Measurements from ENCODE around the gene CDH22. TPM values are rescaled to one million over a fixed set of nuclear protein-coding genes. Genes with fewer than 3 reads are reported as not detected.

The CDH22 gene
- total RNA-seq, 2 experiments from 2014 or later: not detected

DNA sequence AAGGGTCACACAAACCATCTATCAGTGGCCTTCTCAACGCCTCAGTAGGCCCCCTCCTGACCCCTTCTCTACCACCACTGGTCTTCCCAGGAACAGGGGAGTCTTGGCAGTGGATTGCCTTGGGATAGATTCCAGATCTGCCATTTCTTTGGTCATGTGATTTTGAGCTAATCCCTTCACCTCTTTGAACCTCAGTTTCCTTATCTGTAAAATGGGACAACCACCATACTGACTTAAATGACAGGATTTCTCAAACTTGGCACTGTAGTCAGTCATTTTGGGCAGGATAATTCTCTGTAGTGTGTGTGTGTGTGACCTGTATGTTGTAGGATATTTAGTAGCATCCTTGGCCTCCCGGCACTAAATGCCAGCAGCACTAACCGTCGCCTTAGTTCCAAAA lies 89.1 kb downstream of the CDH22 start:
- DNase-seq (no peak), ATAC-seq (ENCODE audit: low read depth) (no peak)
- Mint-ChIP-seq H3K9me3 (no peaks in the 10 kb centered on the region), H3K4me3 (no peak overlapping the region), H3K36me3 (no peaks in the 10 kb centered on the region), H3K27me3 (peaks cover 3% of the 10 kb centered on the region), H3K27ac (no peak overlapping the region), H3K4me1 (no peaks in the 10 kb centered on the region)
- POLR2A ChIA-PET: no interaction called here

DNA sequence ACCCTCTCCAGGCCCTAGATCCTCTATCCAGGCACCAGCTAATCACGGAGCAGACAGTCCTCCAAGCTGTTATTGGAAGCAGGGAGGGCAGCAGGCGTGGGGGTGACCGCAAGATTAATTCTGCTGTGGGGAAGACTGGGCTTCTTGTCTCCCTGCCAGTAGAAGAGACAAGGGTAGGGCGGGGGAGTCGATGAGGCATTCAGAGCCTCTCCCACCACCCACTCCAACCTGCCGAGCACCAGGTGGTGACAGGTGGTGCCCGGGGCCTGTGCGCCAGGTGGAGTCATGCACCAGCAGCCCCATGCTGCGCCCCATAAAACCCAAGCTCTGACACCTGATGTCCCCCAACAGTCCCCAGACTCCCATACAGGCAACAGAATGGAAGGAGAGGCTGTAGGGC lies 89.6 kb downstream of the CDH22 start:
- peaks cover 6% of the 10 kb centered on the region for H3K27me3 Mint-ChIP-seq
- no peak for DNase-seq
- POLR2A ChIA-PET: no interaction called here

DNA sequence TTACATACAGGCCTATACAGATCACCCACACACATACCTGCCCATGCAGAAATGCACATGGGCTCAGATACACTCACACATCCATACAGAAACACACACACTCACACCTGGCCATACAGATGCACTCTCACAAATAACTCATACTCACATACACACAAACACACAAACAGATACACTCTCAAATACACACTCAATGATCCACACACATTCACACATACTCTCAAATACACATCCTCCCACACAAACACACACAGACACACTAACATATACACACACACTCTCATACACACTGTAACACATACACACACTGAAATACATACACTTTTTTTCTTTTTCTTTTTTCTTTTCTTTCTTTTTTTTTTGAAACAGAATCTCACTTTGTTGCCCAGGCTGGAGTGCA lies 90.7 kb downstream of the CDH22 start:
- H3K4me3 Mint-ChIP-seq: no peak overlapping the region

More for the DNA sequence above, 89.6 kb downstream of the CDH22 start:
- no peaks in the 10 kb centered on the region for H3K9me3 Mint-ChIP-seq
- H3K4me3 Mint-ChIP-seq: no peak overlapping the region
- no peaks in the 10 kb centered on the region for H3K4me1 Mint-ChIP-seq
- no peak for ATAC-seq (ENCODE audit: low read depth)
- H3K36me3 Mint-ChIP-seq: no peaks in the 10 kb centered on the region
- H3K27ac Mint-ChIP-seq: no peak overlapping the region

DNA sequence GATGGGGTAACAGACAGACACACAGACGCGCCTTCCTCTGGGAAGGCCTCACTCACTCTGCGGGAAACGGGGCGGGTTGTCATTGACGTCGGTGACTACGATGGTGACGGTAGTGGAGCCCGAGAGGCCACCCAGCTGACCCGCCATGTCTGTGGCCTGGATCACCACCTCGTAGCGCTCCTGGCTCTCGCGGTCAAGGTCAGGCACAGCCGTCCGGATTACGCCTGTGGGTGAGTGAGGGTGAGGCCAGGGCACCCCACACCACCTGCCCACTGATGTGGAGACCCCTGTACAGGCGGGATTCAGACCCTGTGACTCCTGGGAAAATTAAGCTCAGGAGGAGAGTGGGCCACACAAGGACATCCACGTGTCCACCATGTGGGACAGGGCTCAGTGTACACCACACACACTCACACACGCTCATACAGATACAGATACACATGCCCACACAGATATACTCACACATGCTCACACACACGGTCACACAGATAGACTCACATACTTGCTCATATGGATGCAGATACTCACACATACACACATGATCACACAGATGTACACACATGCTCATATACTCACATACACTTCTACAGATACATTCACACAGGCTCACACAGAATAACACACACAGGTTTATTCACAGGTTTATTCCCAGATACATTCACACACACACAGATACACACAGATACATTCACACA lies 91.4 kb downstream of the CDH22 start:
- POLR2A ChIA-PET: no interaction called here
- peaks cover 6% of the 10 kb centered on the region for H3K27me3 Mint-ChIP-seq
- H3K4me3 Mint-ChIP-seq: no peak overlapping the region
- H3K36me3 Mint-ChIP-seq: no peaks in the 10 kb centered on the region
- no peak overlapping the region for H3K27ac Mint-ChIP-seq
- no peak for DNase-seq
- no peaks in the 10 kb centered on the region for H3K4me1 Mint-ChIP-seq
- no peak for ATAC-seq (ENCODE audit: low read depth)
- no peaks in the 10 kb centered on the region for H3K9me3 Mint-ChIP-seq

More for the DNA sequence above, 90.7 kb downstream of the CDH22 start:
- Mint-ChIP-seq H3K27ac (no peak overlapping the region), H3K9me3 (no peaks in the 10 kb centered on the region), H3K36me3 (no peaks in the 10 kb centered on the region), H3K27me3 (peaks cover 6% of the 10 kb centered on the region), H3K4me1 (no peaks in the 10 kb centered on the region)
- DNase-seq (no peak), ATAC-seq (ENCODE audit: low read depth) (no peak)
- POLR2A ChIA-PET: interaction anchor here (0.6 kb wide), 1 partner anchor 57 kb away, joined by 3 read pairs; no protein-coding TSS in a partner anchor

DNA sequence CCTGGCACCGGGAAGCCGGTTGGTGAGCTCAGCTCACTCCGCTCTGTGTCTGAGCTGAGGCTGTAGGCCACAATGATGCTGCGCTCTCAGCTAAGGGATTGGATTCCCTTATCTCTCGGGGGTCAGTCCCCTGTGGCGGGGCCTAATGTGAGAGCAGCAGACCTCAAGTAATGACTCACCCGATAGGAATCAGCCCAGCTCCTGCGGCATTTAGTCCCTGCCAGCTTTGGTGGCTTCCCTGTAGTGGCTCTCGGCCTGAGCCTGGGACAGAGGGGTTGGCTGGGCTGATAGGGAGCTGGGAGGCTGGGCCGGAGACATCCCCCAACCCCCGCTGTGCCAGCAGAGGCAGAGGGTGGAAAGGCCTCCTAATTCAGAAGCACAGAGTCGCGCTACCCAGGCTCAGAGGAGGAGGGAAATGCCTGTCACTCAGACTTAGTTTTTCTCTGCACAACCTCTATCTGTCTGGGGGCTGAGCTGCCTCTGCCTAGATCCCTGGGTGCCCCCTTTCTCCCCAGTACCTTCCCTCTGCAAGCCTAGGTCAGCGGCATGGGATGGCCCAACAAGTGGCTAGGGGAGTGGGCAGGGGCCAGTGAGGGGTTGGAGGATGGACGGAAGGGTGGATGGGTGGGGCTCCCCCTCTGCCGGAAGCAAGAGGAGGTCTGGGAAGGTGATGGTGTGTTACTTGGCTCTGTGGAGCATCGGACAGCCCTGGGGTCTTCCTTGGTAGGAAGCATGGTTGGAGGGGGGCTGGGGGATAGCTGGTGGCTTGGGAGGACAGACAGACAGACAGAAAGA lies 92.2 kb downstream of the CDH22 start:
- no peak for DNase-seq
- Mint-ChIP-seq H3K36me3 (no peaks in the 10 kb centered on the region), H3K27ac (no peak overlapping the region), H3K4me3 (no peak overlapping the region), H3K4me1 (no peaks in the 10 kb centered on the region), H3K27me3 (peaks cover 6% of the 10 kb centered on the region), H3K9me3 (no peaks in the 10 kb centered on the region)
- POLR2A ChIA-PET: no interaction called here
- ATAC-seq (ENCODE audit: low read depth): no peak

DNA sequence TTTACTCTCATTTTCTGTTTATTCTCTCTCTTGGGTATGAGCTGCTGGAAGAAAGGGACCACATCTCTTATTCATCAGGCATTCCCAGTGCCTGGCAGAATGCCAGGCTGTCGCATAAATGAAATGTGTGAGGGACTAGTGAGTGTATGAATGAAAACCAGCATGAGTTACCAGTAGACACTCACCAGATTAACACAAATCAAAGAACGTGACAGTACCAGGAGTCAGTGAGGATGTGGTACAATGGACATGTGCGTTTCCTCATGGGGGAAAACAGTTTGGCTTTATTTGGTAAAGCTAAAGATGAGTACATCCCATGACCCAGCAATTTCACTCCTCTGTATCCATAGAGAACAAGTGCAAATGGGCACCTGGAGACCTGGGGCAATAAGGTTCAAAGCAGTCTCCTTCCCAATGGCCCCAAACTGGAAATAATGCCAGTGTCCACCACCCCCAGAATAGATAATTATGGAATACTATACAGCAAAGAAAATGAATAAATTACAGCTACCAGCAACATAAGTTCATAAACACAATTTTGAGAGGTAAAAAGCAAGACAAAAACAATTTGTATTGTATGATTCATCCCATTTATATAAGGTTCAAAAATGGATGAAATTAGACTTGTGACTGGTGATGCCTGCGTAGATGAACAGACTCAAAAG lies 93.3 kb downstream of the CDH22 start:
- no peaks in the 10 kb centered on the region for H3K9me3 Mint-ChIP-seq
- POLR2A ChIA-PET: no interaction called here
- no peak overlapping the region for H3K4me3 Mint-ChIP-seq
- H3K27me3 Mint-ChIP-seq: peaks cover 6% of the 10 kb centered on the region
- no peaks in the 10 kb centered on the region for H3K36me3 Mint-ChIP-seq
- ATAC-seq (ENCODE audit: low read depth) (no peak), DNase-seq (no peak)
- no peaks in the 10 kb centered on the region for H3K4me1 Mint-ChIP-seq
- H3K27ac Mint-ChIP-seq: no peak overlapping the region

DNA sequence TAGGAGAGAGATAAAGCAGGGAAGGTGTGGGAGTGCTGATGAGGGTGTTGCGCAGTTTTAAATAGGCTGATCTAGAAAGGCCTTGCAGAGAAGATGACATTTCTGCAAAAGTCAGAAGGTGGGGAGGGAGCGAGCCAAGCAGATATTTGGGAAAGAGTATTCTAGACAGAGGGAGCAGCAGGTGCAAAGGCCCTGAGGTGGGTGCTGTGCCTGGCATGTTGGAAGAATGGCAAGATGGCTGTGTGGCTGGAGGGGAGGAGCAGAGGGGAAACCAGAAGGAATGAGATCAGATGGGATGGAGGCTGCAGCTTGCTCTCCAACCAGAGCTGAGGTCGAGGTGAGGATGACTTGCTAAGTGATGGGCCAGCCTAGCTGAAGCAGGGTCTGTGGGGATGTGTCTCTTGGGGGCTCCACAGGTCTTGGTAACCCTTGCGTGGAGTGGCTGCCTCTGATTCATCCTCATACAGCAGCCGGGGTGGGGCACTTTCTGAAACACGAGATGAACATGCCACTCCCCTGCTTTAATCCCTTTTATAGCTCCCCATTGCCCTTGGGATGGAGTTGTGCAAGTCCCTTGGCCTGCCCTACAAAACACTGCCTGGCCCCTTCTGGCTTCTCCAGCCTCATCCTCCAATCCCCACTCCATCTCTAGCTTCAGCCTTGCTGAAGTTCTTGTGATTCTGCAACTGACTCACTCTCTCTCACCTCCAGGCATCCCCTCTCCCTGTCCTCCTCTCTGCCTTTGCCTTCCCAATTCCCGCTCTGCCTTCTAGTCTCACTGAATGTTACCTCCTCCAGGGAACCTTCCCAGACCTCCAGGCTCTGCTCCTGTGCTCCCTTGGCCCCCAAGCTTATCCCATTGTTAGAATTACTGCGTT lies 94.1 kb downstream of the CDH22 start:
- POLR2A ChIA-PET: no interaction called here
- H3K27me3 Mint-ChIP-seq: peaks cover 11% of the 10 kb centered on the region
- no peak overlapping the region for H3K4me3 Mint-ChIP-seq
- H3K9me3 Mint-ChIP-seq: no peaks in the 10 kb centered on the region
- ATAC-seq (ENCODE audit: low read depth) (no peak), DNase-seq (no peak)
- no peaks in the 10 kb centered on the region for H3K4me1 Mint-ChIP-seq
- no peaks in the 10 kb centered on the region for H3K36me3 Mint-ChIP-seq
- no peak overlapping the region for H3K27ac Mint-ChIP-seq

DNA sequence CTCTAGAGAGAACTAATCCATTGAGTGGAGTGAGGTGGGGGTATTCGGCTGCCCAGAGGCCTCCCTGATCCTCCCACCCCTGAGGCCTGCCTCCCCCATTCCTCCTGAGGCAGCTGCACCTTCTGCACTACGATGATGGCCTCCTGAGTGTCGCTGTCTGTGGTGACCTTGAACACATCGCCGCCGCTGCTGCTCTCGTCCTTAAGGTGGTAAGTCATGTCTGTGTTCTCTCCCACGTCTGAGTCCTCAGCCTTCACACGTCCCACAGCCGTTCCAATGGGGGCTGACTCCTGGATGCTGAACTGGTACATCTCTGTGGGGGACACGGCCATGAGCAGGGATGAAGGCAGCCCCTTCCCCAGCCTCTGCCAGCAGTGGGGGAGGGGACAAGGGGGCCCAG lies 95.4 kb downstream of the CDH22 start:
- H3K27me3 Mint-ChIP-seq: peaks cover 18% of the 10 kb centered on the region
- POLR2A ChIA-PET: no interaction called here
- H3K27ac Mint-ChIP-seq: no peak overlapping the region
- no peaks in the 10 kb centered on the region for H3K4me1 Mint-ChIP-seq
- no peaks in the 10 kb centered on the region for H3K9me3 Mint-ChIP-seq
- DNase-seq (no peak), ATAC-seq (ENCODE audit: low read depth) (no peak)
- no peaks in the 10 kb centered on the region for H3K36me3 Mint-ChIP-seq
- H3K4me3 Mint-ChIP-seq: no peak overlapping the region

DNA sequence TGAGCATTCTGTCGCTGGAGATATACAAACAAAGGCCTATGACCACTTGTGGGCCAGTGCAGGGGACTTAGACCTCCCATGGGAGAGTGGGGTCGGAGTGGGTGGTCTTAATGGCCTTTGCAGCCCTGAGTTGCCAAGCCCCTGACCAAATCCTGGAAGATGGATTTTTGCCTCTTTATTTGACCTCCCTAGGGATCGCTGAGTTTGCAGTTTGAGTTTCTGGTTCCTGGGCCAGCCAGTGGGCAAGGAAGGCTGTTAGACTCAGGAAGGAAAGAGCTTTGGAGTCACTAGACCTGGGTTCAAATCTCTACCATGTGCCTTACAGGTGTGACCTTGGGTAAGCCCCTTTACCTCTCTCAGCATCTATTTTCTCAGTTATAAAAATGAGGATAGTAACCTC lies 96.0 kb downstream of the CDH22 start:
- H3K27me3 Mint-ChIP-seq: peaks cover 18% of the 10 kb centered on the region
- no peak overlapping the region for H3K27ac Mint-ChIP-seq

DNA sequence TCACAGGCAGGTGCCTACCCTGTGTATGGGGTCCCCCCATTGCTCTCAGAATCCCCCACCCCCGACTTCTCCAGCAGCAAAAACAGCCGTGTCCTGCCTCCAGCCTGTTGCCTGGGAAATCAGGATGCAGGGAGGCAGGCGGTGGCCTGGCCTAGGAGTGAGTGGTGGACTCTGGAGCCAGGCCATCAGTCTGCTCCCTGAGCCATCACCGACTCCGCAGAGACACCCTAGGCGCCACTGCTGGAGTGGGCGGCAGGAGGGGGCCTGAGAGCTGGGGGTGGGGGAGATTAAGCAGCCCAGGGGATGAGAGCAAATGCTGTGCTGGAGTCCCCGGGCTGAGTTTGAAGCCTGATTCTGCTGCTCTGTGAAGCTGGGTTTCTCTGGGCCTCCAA lies 97.0 kb downstream of the CDH22 start:
- no peak for ATAC-seq (ENCODE audit: low read depth)
- Mint-ChIP-seq H3K36me3 (no peaks in the 10 kb centered on the region), H3K27ac (no peak overlapping the region), H3K4me1 (no peaks in the 10 kb centered on the region), H3K4me3 (no peak overlapping the region), H3K9me3 (no peaks in the 10 kb centered on the region), H3K27me3 (peaks cover 18% of the 10 kb centered on the region)
- no peak for DNase-seq
- POLR2A ChIA-PET: no interaction called here

More for the DNA sequence above, 96.0 kb downstream of the CDH22 start:
- H3K4me1 Mint-ChIP-seq: no peaks in the 10 kb centered on the region
- no peak overlapping the region for H3K4me3 Mint-ChIP-seq
- H3K36me3 Mint-ChIP-seq: no peaks in the 10 kb centered on the region
- DNase-seq: no peak
- no peaks in the 10 kb centered on the region for H3K9me3 Mint-ChIP-seq
- POLR2A ChIA-PET: no interaction called here
- no peak for ATAC-seq (ENCODE audit: low read depth)

DNA sequence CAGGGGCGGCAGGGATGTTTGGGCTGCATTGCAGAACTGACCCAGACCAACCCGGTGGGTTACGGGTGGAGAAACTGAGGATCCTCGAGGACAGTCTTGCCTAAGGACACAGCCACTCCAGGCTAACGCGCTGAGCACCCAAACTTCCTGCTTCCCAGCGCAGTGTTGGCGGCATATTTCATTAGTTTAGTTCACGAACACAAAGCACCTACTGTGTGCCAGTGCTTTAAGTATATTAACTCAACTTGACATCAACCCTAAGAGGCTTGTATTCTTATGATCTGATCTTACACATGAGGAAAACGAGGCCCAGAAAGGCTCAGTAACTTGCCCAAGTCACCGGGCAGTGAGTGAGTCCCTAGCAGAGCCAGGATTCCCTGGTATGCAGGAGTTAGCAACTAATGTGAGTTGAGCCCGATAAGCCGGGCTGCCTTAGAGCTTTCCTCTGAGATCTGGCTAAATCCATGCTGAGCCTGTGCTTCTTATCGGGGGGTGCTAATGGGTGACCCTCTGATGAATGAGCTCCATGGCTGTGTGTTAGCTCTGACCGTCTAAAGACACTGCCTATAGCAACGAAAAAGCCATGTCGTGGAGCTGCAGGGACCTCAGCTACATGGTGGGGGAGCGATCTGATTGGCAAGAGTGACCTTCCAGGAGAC lies 97.5 kb downstream of the CDH22 start:
- H3K27ac Mint-ChIP-seq: no peak overlapping the region
- ATAC-seq (ENCODE audit: low read depth) (no peak), DNase-seq (no peak)
- H3K4me1 Mint-ChIP-seq: peaks cover 2% of the 10 kb centered on the region
- peaks cover 20% of the 10 kb centered on the region for H3K27me3 Mint-ChIP-seq
- POLR2A ChIA-PET: no interaction called here
- H3K36me3 Mint-ChIP-seq: no peaks in the 10 kb centered on the region
- H3K9me3 Mint-ChIP-seq: no peaks in the 10 kb centered on the region
- H3K4me3 Mint-ChIP-seq: no peak overlapping the region

DNA sequence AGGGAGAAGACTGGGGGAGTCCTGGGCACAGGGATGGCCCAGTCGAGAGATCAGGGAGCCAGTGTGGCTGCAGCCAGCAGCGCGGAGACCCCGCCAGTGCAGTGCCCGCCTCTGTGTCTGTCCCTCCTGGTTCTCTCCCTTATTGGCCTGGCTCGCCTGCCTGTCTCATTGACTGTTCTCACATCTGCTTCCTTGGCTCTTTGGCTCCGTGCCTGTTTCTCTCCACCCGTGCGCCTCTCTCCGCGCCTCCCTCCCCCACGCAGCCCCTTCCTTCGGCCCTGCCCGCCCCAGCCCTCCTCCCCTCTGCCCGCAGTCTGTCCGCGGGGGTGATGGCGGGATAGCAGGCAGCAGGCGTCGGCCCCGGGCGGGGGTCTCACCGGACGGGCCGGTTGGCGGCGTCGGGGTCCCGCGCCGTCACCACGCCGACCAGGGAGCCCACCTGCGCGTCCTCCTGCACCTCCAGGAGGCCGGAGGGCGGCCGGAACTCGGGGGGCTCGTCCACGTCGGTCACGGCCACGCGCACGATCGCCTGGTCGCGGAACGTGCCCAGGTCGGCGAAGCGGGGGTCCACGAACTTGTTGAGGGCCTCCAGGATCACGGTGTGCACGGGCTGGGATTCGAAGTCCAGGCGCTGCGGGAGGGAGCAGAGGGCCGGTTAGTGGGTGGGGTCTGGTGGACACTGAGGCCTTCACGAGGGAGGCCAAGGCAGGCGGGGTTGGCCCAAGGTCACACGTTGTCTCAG lies 98.2 kb downstream of the CDH22 start:
- no peak overlapping the region for H3K27ac Mint-ChIP-seq
- no peak for DNase-seq
- H3K4me3 Mint-ChIP-seq: no peak overlapping the region
- no peak for ATAC-seq (ENCODE audit: low read depth)
- H3K9me3 Mint-ChIP-seq: no peaks in the 10 kb centered on the region
- H3K36me3 Mint-ChIP-seq: no peaks in the 10 kb centered on the region
- POLR2A ChIA-PET: no interaction called here
- H3K4me1 Mint-ChIP-seq: peaks cover 7% of the 10 kb centered on the region
- peaks cover 19% of the 10 kb centered on the region for H3K27me3 Mint-ChIP-seq
